Neutrophil (primary cell): ENCODE measurements around the gene FAM83D.
"Not testable (repeated sequence)": the region's sequence is repeated elsewhere in the genome, so short reads cannot be mapped to it uniquely, and the experiment has no call there.

Experiments
- H3K27ac ChIP-seq: fragments of 200-600 bp; sonication (generic); 2 replicates; pipeline ENCODE4 v1.5.1; 2016; ENCODE audit warnings: mild to moderate bottlenecking, moderate library complexity
- H3K27me3 ChIP-seq: fragments of 200-600 bp; sonication (generic); 2 replicates; pipeline ENCODE4 v1.6.0; 2016; ENCODE audit warnings: mild to moderate bottlenecking
- H3K36me3 ChIP-seq: fragments of 200-600 bp; sonication (generic); 2 replicates; pipeline ENCODE4 v1.5.1; 2017
- H3K4me1 ChIP-seq, 2 experiments: fragments of 200-600 bp in 1 of 2; sonication (generic) in 1 of 2; 1 replicate in 1 of 2; 2 replicates in 1 of 2; pipeline versions ENCODE4 v1.5.1 to v1.6.1; 2013 to 2016; ENCODE audit warnings: low read depth in 1 of 2, low read length in 1 of 2, mild to moderate bottlenecking in 1 of 2, moderate library complexity in 1 of 2; ENCODE audit not compliant: control insufficient read depth in 1 of 2, insufficient read depth in 1 of 2
- H3K4me3 ChIP-seq, 2 experiments: fragments of 200-600 bp in 1 of 2; sonication (generic) in 1 of 2; 1 replicate in 1 of 2; 2 replicates in 1 of 2; pipeline ENCODE4 v1.5.1; 2013 to 2016; ENCODE audit warnings: low read depth in 1 of 2, low read length in 1 of 2, mild to moderate bottlenecking in 1 of 2, moderate library complexity in 1 of 2
- H3K9me3 ChIP-seq: fragments of 200-600 bp; sonication (generic); 2 replicates; pipeline ENCODE4 v1.5.1; 2016
- TF ChIP-seq, protein P1 (sequence below): fragments of 200-600 bp; sonication (generic); IDR thresholded peaks from 2 replicates; pipeline ENCODE4 v1.5.1; 2016; ENCODE audit warnings: antibody characterized with exemption

Gene FAM83D

DNA sequence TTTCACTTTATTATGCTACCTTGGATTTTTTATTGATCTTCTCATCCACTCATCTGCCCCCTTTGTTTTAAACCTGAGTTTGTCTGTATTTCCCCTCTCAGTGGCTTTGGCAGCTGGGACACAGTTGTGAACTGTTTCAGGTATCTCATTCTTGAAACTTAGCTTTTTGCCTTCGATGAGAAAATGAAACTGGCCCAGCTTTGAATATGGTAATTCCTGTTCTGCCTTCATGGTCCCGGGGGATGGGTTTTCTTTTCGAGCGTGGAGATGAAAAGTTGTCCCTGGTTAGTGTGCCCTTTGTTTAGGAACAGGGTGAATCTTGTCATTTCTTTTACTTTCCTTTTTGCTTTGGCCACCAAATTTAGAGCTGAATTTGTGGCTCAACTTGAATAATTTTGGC is 61.6 kb downstream of the FAM83D start:
- no peaks in the 10 kb centered on the region for H3K27me3 ChIP-seq
- H3K9me3 ChIP-seq, result no peaks in the 10 kb centered on the region
- H3K4me1 ChIP-seq, result peaks cover 33% of the 10 kb centered on the region in 2 experiments
- TF ChIP-seq, protein P1, sequence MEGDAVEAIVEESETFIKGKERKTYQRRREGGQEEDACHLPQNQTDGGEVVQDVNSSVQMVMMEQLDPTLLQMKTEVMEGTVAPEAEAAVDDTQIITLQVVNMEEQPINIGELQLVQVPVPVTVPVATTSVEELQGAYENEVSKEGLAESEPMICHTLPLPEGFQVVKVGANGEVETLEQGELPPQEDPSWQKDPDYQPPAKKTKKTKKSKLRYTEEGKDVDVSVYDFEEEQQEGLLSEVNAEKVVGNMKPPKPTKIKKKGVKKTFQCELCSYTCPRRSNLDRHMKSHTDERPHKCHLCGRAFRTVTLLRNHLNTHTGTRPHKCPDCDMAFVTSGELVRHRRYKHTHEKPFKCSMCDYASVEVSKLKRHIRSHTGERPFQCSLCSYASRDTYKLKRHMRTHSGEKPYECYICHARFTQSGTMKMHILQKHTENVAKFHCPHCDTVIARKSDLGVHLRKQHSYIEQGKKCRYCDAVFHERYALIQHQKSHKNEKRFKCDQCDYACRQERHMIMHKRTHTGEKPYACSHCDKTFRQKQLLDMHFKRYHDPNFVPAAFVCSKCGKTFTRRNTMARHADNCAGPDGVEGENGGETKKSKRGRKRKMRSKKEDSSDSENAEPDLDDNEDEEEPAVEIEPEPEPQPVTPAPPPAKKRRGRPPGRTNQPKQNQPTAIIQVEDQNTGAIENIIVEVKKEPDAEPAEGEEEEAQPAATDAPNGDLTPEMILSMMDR, result no peak
- no peak overlapping the region for H3K4me3 ChIP-seq
- H3K27ac ChIP-seq, result no peak overlapping the region
- H3K36me3 ChIP-seq, result peaks cover 5% of the 10 kb centered on the region

DNA sequence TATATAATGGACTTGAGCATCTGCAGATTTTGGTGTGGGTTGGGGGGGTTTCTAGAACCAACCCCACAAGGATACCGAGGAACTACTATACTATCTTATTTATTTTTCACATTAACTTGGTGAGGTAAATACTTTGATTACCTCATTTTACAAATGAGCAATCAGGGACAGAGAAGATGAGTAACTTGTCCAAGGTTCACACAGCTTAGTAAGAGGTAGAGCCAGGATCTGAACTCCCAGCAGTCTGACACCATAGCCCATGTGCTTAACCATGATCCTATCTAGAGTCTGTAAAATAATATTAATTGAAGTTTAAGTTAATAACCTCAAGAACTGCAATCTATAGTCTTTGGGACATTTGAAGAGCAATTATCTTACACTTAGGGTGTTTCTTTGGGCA is 64.5 kb downstream of the FAM83D start:
- TF ChIP-seq, protein P1, result no peak
- Histone ChIP-seq H3K9me3 (no peaks in the 10 kb centered on the region), H3K27me3 (no peaks in the 10 kb centered on the region), H3K36me3 (peaks cover 13% of the 10 kb centered on the region), H3K4me3 (no peak overlapping the region), H3K4me1 (peaks cover 11 to 13% of the 10 kb centered on the region in 2 experiments), H3K27ac (no peak overlapping the region)

DNA sequence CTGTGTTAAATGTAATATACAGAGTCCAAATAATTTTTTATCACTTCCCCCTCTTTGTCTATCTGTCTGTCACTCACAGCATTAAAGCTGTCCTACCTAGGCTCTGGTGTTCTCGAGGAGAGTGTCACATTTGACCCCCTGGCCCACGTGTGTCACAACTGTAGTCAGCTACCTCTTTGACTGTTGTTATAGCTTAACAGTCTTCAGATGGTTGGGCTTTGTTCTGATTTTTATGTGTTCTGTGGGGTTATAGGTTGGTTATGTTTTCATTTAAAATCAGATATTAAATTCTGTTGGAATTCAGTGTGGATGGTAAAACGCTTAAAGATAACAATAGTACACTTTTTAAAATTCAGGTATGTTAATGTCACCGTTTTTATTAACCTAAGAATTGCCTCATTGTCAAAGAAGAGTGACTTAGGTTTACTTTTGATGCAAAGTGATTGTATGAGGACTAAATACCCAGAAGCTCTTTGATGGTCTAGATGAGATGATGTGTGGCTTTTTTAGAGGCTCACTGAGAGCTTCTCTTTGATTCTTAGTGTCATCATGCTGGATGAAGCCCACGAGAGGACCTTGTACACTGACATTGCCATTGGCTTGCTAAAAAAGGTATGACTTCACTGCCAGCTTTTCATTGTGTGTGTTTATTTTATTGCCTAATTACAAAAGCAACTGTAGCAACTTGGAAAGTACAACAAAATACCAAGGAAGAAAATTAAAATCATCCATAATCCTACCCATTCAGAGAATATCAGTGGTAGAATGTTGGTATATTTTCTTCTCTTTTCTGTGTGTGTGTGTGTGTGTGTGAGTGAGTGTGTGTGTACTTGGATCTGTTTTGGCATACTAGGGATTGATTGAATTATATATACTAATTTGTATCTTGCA is 65.8 kb downstream of the FAM83D start:
- H3K4me3 ChIP-seq, result no peak overlapping the region

DNA sequence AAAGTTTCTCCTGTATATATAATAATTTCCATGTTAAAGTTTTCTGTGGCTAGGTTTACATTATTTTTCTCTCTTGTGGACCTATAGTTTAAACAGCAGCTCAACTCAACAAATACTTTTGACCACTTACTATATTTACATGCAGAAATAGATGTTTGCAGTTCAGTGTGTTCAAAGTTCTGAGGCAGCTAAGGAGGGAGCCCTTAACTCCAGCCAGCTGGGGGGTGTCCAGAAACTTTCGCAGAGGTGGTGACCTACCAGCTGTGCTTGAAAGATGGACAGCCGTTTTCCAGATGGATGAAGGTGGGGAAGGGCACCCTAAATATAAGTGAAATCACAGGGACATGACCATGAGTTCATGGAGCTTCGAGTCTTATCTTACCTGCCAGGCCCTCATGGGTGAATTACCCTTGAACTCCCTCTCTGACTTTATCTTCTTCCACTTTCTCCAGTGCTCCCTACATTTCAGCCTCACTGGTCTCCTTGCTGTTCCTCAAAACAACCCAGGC is 69.4 kb downstream of the FAM83D start:
- TF ChIP-seq, protein P1, result no peak
- H3K9me3 ChIP-seq, result no peaks in the 10 kb centered on the region
- no peak overlapping the region for H3K27ac ChIP-seq
- no peaks in the 10 kb centered on the region for H3K27me3 ChIP-seq
- H3K36me3 ChIP-seq, result peaks cover 45% of the 10 kb centered on the region
- no peaks in the 10 kb centered on the region for H3K4me1 ChIP-seq
- no peak overlapping the region for H3K4me3 ChIP-seq

More for the DNA sequence above, 65.8 kb downstream of the FAM83D start:
- Histone ChIP-seq H3K27me3 (no peaks in the 10 kb centered on the region), H3K27ac (no peak overlapping the region), H3K4me1 (no peaks in the 10 kb centered on the region), H3K36me3 (peaks cover 16% of the 10 kb centered on the region), H3K9me3 (no peaks in the 10 kb centered on the region)
- TF ChIP-seq, protein P1, result no peak

DNA sequence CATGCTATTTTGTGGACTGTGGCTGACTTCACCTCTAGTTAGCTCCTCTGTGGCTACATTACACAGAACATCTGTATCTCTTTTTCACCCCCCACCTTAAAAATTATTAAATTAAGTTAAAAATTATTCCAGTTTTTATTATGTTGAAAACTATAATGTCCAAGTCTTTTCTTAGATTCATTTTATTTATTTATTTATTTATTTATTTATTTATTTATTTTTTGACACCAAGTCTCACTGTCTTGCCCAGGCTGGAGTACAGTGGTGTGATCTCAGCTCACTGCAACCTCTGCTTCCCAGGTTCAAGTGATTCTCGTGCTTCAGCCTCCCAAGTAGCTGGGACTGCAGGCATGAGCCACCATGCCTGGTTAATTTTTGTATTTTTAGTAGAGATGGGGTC is 70.6 kb downstream of the FAM83D start:
- not testable (repeated sequence) for H3K4me1 ChIP-seq, H3K27me3 ChIP-seq, H3K27ac ChIP-seq, H3K9me3 ChIP-seq, H3K4me3 ChIP-seq
- H3K36me3 ChIP-seq, result peaks cover 58% of the 10 kb centered on the region

DNA sequence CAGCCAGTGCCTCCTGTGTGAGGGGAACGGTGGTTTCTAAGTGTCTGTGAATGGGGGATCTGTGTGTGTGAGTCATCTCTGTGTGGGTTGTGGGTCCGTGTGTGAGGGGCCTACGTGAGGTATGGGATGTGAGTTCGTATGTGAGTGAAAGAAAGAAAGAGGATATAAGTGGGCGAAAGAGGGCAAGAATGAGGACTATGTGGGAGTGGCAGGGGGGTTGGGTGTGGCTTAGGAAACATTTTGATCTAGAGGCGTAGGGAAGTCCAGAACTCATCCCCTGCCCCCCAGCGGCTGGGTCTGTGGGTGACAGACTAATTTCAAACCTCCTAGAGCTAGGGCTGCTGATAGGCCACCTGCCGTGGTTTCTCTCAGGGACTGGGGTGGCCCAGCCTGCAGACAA is 71.4 kb downstream of the FAM83D start:
- no peak overlapping the region for H3K27ac ChIP-seq
- TF ChIP-seq, protein P1, result no peak
- no peaks in the 10 kb centered on the region for H3K4me1 ChIP-seq
- peaks cover 65% of the 10 kb centered on the region for H3K36me3 ChIP-seq
- H3K9me3 ChIP-seq, result no peaks in the 10 kb centered on the region
- no peak overlapping the region for H3K4me3 ChIP-seq
- no peaks in the 10 kb centered on the region for H3K27me3 ChIP-seq
